ENCODE data around the gene MAL.

The MAL gene

GRCh38 chr2:94994914-94995552 is 30.5 kb upstream of the MAL start:
- TF ChIP-seq GLIS3 (CRISPR knock-in tag; IDR thresholded peaks at IDR 0.05) (no peak), ARNTL (CRISPR knock-in tag; IDR thresholded peaks at IDR 0.05; ENCODE audit: borderline replicate concordance, low read depth) (no peak), ZNF8 (CRISPR knock-in tag; IDR thresholded peaks at IDR 0.05) (no peak), RARB (CRISPR knock-in tag; IDR thresholded peaks at IDR 0.05) (no peak), ZFP30 (CRISPR knock-in tag; IDR thresholded peaks at IDR 0.05) (no peak), ZFP3 (CRISPR knock-in tag; IDR thresholded peaks at IDR 0.05) (no peak), BACH2 (CRISPR knock-in tag; IDR thresholded peaks at IDR 0.05; ENCODE audit: borderline replicate concordance) (no peak), TSHZ2 (CRISPR knock-in tag; IDR thresholded peaks at IDR 0.05) (no peak), ESRRG (CRISPR knock-in tag; IDR thresholded peaks at IDR 0.05) (no peak), ZNF70 (CRISPR knock-in tag; IDR thresholded peaks at IDR 0.05) (no peak), PPARA (CRISPR knock-in tag; IDR thresholded peaks at IDR 0.05; ENCODE audit: borderline replicate concordance) (no peak), CSDC2 (CRISPR knock-in tag; IDR thresholded peaks at IDR 0.05) (no peak)
- TF ChIP-seq, protein P1, sequence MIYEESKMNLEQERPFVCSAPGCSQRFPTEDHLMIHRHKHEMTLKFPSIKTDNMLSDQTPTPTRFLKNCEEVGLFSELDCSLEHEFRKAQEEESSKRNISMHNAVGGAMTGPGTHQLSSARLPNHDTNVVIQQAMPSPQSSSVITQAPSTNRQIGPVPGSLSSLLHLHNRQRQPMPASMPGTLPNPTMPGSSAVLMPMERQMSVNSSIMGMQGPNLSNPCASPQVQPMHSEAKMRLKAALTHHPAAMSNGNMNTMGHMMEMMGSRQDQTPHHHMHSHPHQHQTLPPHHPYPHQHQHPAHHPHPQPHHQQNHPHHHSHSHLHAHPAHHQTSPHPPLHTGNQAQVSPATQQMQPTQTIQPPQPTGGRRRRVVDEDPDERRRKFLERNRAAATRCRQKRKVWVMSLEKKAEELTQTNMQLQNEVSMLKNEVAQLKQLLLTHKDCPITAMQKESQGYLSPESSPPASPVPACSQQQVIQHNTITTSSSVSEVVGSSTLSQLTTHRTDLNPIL (CRISPR knock-in tag; IDR thresholded peaks at IDR 0.05; ENCODE audit: low read depth): no peak
- TF ChIP-seq, protein P2, sequence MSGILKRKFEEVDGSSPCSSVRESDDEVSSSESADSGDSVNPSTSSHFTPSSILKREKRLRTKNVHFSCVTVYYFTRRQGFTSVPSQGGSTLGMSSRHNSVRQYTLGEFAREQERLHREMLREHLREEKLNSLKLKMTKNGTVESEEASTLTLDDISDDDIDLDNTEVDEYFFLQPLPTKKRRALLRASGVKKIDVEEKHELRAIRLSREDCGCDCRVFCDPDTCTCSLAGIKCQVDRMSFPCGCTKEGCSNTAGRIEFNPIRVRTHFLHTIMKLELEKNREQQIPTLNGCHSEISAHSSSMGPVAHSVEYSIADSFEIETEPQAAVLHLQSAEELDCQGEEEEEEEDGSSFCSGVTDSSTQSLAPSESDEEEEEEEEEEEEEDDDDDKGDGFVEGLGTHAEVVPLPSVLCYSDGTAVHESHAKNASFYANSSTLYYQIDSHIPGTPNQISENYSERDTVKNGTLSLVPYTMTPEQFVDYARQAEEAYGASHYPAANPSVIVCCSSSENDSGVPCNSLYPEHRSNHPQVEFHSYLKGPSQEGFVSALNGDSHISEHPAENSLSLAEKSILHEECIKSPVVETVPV (CRISPR knock-in tag; IDR thresholded peaks at IDR 0.05): no peak
- no peak for ATAC-seq

GRCh38 chr2:94995553-94996304 is 29.8 kb upstream of the MAL start:
- no peak for ATAC-seq

More at GRCh38 chr2:94995553-94996304, 29.8 kb upstream of the MAL start:
- TF ChIP-seq ZFP3 (CRISPR knock-in tag; IDR thresholded peaks at IDR 0.05): no peak
- TF ChIP-seq, protein P3, sequence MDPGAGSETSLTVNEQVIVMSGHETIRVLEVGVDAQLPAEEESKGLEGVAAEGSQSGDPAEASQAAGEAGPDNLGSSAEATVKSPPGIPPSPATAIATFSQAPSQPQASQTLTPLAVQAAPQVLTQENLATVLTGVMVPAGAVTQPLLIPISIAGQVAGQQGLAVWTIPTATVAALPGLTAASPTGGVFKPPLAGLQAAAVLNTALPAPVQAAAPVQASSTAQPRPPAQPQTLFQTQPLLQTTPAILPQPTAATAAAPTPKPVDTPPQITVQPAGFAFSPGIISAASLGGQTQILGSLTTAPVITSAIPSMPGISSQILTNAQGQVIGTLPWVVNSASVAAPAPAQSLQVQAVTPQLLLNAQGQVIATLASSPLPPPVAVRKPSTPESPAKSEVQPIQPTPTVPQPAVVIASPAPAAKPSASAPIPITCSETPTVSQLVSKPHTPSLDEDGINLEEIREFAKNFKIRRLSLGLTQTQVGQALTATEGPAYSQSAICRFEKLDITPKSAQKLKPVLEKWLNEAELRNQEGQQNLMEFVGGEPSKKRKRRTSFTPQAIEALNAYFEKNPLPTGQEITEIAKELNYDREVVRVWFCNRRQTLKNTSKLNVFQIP (CRISPR knock-in tag; IDR thresholded peaks at IDR 0.05; ENCODE audit: borderline replicate concordance, low read depth): no peak
- no peak for TF ChIP-seq GLIS3 (CRISPR knock-in tag; IDR thresholded peaks at IDR 0.05)
- TF ChIP-seq CSDC2 (CRISPR knock-in tag; IDR thresholded peaks at IDR 0.05): no peak
- no peak for TF ChIP-seq TCF4 (CRISPR knock-in tag; IDR thresholded peaks at IDR 0.05; ENCODE audit: borderline replicate concordance)
- TF ChIP-seq, protein P1 (CRISPR knock-in tag; IDR thresholded peaks at IDR 0.05; ENCODE audit: low read depth): no peak
- TF ChIP-seq TSHZ2 (CRISPR knock-in tag; IDR thresholded peaks at IDR 0.05): no peak
- no peak for TF ChIP-seq ZNF565 (CRISPR knock-in tag; conservative IDR thresholded peaks at IDR 0.05; ENCODE audit: low read depth)
- TF ChIP-seq, protein P4, sequence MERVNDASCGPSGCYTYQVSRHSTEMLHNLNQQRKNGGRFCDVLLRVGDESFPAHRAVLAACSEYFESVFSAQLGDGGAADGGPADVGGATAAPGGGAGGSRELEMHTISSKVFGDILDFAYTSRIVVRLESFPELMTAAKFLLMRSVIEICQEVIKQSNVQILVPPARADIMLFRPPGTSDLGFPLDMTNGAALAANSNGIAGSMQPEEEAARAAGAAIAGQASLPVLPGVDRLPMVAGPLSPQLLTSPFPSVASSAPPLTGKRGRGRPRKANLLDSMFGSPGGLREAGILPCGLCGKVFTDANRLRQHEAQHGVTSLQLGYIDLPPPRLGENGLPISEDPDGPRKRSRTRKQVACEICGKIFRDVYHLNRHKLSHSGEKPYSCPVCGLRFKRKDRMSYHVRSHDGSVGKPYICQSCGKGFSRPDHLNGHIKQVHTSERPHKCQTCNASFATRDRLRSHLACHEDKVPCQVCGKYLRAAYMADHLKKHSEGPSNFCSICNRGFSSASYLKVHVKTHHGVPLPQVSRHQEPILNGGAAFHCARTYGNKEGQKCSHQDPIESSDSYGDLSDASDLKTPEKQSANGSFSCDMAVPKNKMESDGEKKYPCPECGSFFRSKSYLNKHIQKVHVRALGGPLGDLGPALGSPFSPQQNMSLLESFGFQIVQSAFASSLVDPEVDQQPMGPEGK (CRISPR knock-in tag; IDR thresholded peaks at IDR 0.05; ENCODE audit: borderline replicate concordance): no peak
- TF ChIP-seq ESRRG (CRISPR knock-in tag; IDR thresholded peaks at IDR 0.05): no peak
